Measurements from ENCODE around the gene SLC35A2. TPM values are rescaled to one million over a fixed set of nuclear protein-coding genes. Genes with fewer than 3 reads are reported as not detected.

The SLC35A2 gene
- total RNA-seq, 1 donor from 2014 or later = 6.3 TPM

GRCh38 chrX:48904180-48904579 is 7.3 kb downstream of the SLC35A2 start:
- H3K9ac ChIP-seq (ENCODE audit: low read depth in 1 of 3, low read length in 3 of 3) = no peak overlapping the region
- H3K4me3 ChIP-seq (ENCODE audit: low read length in 3 of 3) = no peak overlapping the region
- peaks cover 19 to 31% (median 29%) of the 10 kb centered on the region in 3 donors for H3K36me3 ChIP-seq (ENCODE audit: control insufficient read depth in 3 of 3, insufficient read depth in 3 of 3, low read length in 3 of 3)
- no peaks in the 10 kb centered on the region for H3K9me3 ChIP-seq (ENCODE audit: control insufficient read depth in 3 of 3, low read length in 3 of 3)
- peaks cover 0 to 3% (median 0%) of the 10 kb centered on the region in 3 donors for H3K4me1 ChIP-seq (ENCODE audit: control insufficient read depth in 3 of 3, insufficient read depth in 3 of 3, low read length in 3 of 3)
- no peak overlapping the region for H3K27ac ChIP-seq (ENCODE audit: low read depth, low read length)
- H3K27me3 ChIP-seq (ENCODE audit: control insufficient read depth in 3 of 3, insufficient read depth in 3 of 3, low read length in 3 of 3) = no peaks in the 10 kb centered on the region

DNA sequence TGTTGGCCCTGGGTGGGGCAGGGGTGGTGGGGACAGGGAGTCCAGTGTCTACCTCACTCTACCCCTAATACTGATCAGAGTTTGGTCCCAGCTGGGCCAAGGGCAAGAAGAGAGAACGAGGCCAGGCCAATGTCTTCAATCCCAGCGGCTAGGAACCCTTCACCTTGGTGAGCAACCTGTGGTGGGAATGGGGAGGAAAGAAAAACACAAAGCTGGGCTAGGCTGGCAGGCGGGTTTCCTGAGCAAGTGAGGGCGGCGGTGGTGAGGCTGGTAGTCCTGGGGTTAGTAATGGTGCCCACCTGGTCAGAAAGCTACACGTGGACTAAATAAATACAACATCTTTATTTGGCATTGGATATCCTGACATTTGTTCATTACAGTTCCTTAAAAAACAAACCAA is 8.2 kb downstream of the SLC35A2 start:
- H3K9ac ChIP-seq (ENCODE audit: low read depth in 1 of 3, low read length in 3 of 3) = no peak overlapping the region
- no peak overlapping the region for H3K27ac ChIP-seq (ENCODE audit: low read depth, low read length)
- no peak overlapping the region for H3K4me3 ChIP-seq (ENCODE audit: low read length in 3 of 3)
- peaks cover 19 to 31% (median 29%) of the 10 kb centered on the region in 3 donors for H3K36me3 ChIP-seq (ENCODE audit: control insufficient read depth in 3 of 3, insufficient read depth in 3 of 3, low read length in 3 of 3)
- H3K9me3 ChIP-seq (ENCODE audit: control insufficient read depth in 3 of 3, low read length in 3 of 3) = no peaks in the 10 kb centered on the region
- H3K4me1 ChIP-seq (ENCODE audit: control insufficient read depth in 3 of 3, insufficient read depth in 3 of 3, low read length in 3 of 3) = peaks cover 3 to 9% (median 6%) of the 10 kb centered on the region in 3 donors
- no peaks in the 10 kb centered on the region for H3K27me3 ChIP-seq (ENCODE audit: control insufficient read depth in 3 of 3, insufficient read depth in 3 of 3, low read length in 3 of 3)

DNA sequence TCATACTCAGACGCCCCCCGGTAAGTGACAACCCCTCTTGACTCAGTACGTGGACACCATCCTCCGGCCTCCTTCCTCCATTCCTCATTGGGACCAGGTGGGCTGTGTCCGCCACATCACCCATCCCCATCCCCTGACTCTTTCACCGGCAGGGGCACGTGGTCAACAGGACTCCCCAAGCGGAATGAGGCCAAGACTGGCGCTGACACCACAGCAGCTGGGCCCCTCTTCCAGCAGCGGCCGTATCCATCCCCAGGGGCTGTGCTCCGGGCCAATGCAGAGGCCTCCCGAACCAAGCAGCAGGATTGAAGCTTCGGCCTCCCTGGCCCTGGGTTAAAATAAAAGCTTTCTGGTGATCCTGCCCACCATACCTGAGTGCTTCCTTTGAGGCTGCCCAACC is 8.7 kb downstream of the SLC35A2 start:
- Histone ChIP-seq H3K27me3 (ENCODE audit: control insufficient read depth in 3 of 3, insufficient read depth in 3 of 3, low read length in 3 of 3) (no peaks in the 10 kb centered on the region), H3K9me3 (ENCODE audit: control insufficient read depth in 3 of 3, low read length in 3 of 3) (no peaks in the 10 kb centered on the region), H3K9ac (ENCODE audit: low read depth in 1 of 3, low read length in 3 of 3) (no peak overlapping the region), H3K27ac (ENCODE audit: low read depth, low read length) (no peak overlapping the region), H3K36me3 (ENCODE audit: control insufficient read depth in 3 of 3, insufficient read depth in 3 of 3, low read length in 3 of 3) (peaks cover 19 to 31% (median 29%) of the 10 kb centered on the region in 3 donors), H3K4me1 (ENCODE audit: control insufficient read depth in 3 of 3, insufficient read depth in 3 of 3, low read length in 3 of 3) (peaks cover 4 to 11% (median 7%) of the 10 kb centered on the region in 3 donors), H3K4me3 (ENCODE audit: low read length in 3 of 3) (no peak overlapping the region)

DNA sequence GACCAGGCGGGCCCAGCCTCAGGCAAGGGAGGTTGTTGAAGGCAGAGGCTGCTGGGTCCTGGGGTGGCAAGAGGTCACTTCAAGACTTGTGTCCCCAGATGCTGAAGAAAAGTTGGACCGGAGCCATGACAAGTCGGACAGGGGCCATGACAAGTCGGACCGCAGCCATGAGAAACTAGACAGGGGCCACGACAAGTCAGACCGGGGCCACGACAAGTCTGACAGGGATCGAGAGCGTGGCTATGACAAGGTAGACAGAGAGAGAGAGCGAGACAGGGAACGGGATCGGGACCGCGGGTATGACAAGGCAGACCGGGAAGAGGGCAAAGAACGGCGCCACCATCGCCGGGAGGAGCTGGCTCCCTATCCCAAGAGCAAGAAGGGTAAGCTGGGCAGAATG is 9.3 kb downstream of the SLC35A2 start:
- no peak overlapping the region for H3K4me3 ChIP-seq (ENCODE audit: low read length in 3 of 3)
- peaks cover 4 to 11% (median 7%) of the 10 kb centered on the region in 3 donors for H3K4me1 ChIP-seq (ENCODE audit: control insufficient read depth in 3 of 3, insufficient read depth in 3 of 3, low read length in 3 of 3)
- H3K27me3 ChIP-seq (ENCODE audit: control insufficient read depth in 3 of 3, insufficient read depth in 3 of 3, low read length in 3 of 3) = no peaks in the 10 kb centered on the region
- no peak overlapping the region for H3K9ac ChIP-seq (ENCODE audit: low read depth in 1 of 3, low read length in 3 of 3)
- no peak overlapping the region for H3K27ac ChIP-seq (ENCODE audit: low read depth, low read length)
- no peaks in the 10 kb centered on the region for H3K9me3 ChIP-seq (ENCODE audit: control insufficient read depth in 3 of 3, low read length in 3 of 3)
- peaks cover 19 to 31% (median 29%) of the 10 kb centered on the region in 3 donors for H3K36me3 ChIP-seq (ENCODE audit: control insufficient read depth in 3 of 3, insufficient read depth in 3 of 3, low read length in 3 of 3)

GRCh38 chrX:48901069-48901468 is 10.4 kb downstream of the SLC35A2 start:
- Histone ChIP-seq H3K4me1 (ENCODE audit: control insufficient read depth in 3 of 3, insufficient read depth in 3 of 3, low read length in 3 of 3) (peaks cover 10 to 19% (median 14%) of the 10 kb centered on the region in 3 donors), H3K27me3 (ENCODE audit: control insufficient read depth in 3 of 3, insufficient read depth in 3 of 3, low read length in 3 of 3) (no peaks in the 10 kb centered on the region), H3K9ac (ENCODE audit: low read depth in 1 of 3, low read length in 3 of 3) (no peak overlapping the region), H3K4me3 (ENCODE audit: low read length in 3 of 3) (no peak overlapping the region), H3K36me3 (ENCODE audit: control insufficient read depth in 3 of 3, insufficient read depth in 3 of 3, low read length in 3 of 3) (peaks cover 19 to 29% (median 27%) of the 10 kb centered on the region in 3 donors), H3K9me3 (ENCODE audit: control insufficient read depth in 3 of 3, low read length in 3 of 3) (no peaks in the 10 kb centered on the region), H3K27ac (ENCODE audit: low read depth, low read length) (no peak overlapping the region)

DNA sequence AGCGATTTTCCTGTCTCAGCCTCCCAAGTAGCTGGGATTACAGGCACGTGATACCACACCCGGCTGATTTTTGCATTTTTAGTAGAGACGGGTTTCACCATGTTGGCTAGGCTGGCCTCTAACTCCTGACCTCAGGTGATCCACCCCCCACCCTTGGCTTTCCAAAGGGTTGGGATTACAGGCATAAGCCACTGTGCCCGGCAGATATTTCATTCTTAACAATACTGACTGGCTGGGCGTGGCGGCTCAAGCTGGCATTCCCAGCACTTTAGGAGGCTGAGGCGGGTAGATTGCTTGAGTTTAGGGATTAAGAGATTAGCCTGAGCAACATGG is 12.4 kb downstream of the SLC35A2 start:
- Histone ChIP-seq H3K9me3 (ENCODE audit: control insufficient read depth in 3 of 3, low read length in 3 of 3) (no peaks in the 10 kb centered on the region), H3K27me3 (ENCODE audit: control insufficient read depth in 3 of 3, insufficient read depth in 3 of 3, low read length in 3 of 3) (no peaks in the 10 kb centered on the region), H3K4me3 (ENCODE audit: low read length in 3 of 3) (no peak overlapping the region), H3K27ac (ENCODE audit: low read depth, low read length) (no peak overlapping the region), H3K9ac (ENCODE audit: low read depth in 1 of 3, low read length in 3 of 3) (no peak overlapping the region), H3K4me1 (ENCODE audit: control insufficient read depth in 3 of 3, insufficient read depth in 3 of 3, low read length in 3 of 3) (peaks cover 10 to 19% (median 15%) of the 10 kb centered on the region in 3 donors), H3K36me3 (ENCODE audit: control insufficient read depth in 3 of 3, insufficient read depth in 3 of 3, low read length in 3 of 3) (peaks cover 19 to 29% (median 22%) of the 10 kb centered on the region in 3 donors)

- Histone ChIP-seq H3K27me3 (ENCODE audit: control insufficient read depth in 3 of 3, insufficient read depth in 3 of 3, low read length in 3 of 3) (no peaks in the 10 kb centered on the region), H3K36me3 (ENCODE audit: control insufficient read depth in 3 of 3, insufficient read depth in 3 of 3, low read length in 3 of 3) (peaks cover 17 to 20% (median 20%) of the 10 kb centered on the region in 3 donors), H3K27ac (ENCODE audit: low read depth, low read length) (peak within 1 kb of the TSS; percentile 98), H3K4me1 (ENCODE audit: control insufficient read depth in 3 of 3, insufficient read depth in 3 of 3, low read length in 3 of 3) (peaks cover 10 to 19% (median 15%) of the 10 kb centered on the region in 3 donors), H3K9me3 (ENCODE audit: control insufficient read depth in 3 of 3, low read length in 3 of 3) (no peaks in the 10 kb centered on the region), H3K9ac (ENCODE audit: low read depth in 1 of 3, low read length in 3 of 3) (peak within 1 kb of the TSS; percentile 92 to 95 (median 95)), H3K4me3 (ENCODE audit: low read length in 3 of 3) (peak within 1 kb of the TSS; percentile 75 to 89 (median 88))
These were observed 13.7 kb downstream of the SLC35A2 start, which contains the start of the genes PQBP1 and TIMM17B for GRCh38 chrX:48897625-48898306. PQBP1 (plus strand) TSS chrX:48897930; CDS start chrX:48898510, 580 bp downstream. TIMM17B (minus strand) TSS chrX:48897768; CDS start chrX:48897749, 19 bp downstream.

- peaks cover 10 to 20% (median 15%) of the 10 kb centered on the region in 3 donors for H3K4me1 ChIP-seq (ENCODE audit: control insufficient read depth in 3 of 3, insufficient read depth in 3 of 3, low read length in 3 of 3)
- H3K9ac ChIP-seq (ENCODE audit: low read depth in 1 of 3, low read length in 3 of 3) = peak overlapping the region; percentile 92 to 95 (median 95)
- H3K27me3 ChIP-seq (ENCODE audit: control insufficient read depth in 3 of 3, insufficient read depth in 3 of 3, low read length in 3 of 3) = no peaks in the 10 kb centered on the region
- peak overlapping the region; percentile 98 for H3K27ac ChIP-seq (ENCODE audit: low read depth, low read length)
- H3K4me3 ChIP-seq (ENCODE audit: low read length in 3 of 3) = peak overlapping the region; percentile 75 to 89 (median 88)
- H3K9me3 ChIP-seq (ENCODE audit: control insufficient read depth in 3 of 3, low read length in 3 of 3) = no peaks in the 10 kb centered on the region
- H3K36me3 ChIP-seq (ENCODE audit: control insufficient read depth in 3 of 3, insufficient read depth in 3 of 3, low read length in 3 of 3) = peaks cover 11 to 15% (median 15%) of the 10 kb centered on the region in 3 donors
These were observed 14.3 kb downstream of the SLC35A2 start for GRCh38 chrX:48897157-48897624.

DNA sequence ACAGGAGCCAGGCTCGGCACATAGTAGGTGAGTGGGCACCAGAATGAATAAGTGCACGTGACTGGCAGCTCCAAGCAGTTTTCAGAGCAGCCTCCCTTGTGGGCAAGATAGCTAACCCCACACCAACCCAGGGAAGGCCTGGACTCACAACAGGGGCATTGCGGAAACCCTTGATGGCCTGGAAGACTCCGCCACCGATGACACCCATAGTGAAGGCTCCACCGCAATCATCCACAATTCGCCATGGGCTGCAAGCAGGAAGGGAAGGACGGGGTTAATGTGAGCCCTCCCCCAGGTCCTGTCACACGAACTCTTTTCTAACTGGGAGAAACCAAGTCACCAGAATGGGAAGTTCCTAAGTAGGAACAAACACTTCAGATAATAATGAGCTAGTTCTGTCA is 14.8 kb downstream of the SLC35A2 start:
- Histone ChIP-seq H3K27me3 (ENCODE audit: control insufficient read depth in 3 of 3, insufficient read depth in 3 of 3, low read length in 3 of 3) (no peaks in the 10 kb centered on the region), H3K4me1 (ENCODE audit: control insufficient read depth in 3 of 3, insufficient read depth in 3 of 3, low read length in 3 of 3) (peaks cover 14 to 25% (median 20%) of the 10 kb centered on the region in 3 donors), H3K36me3 (ENCODE audit: control insufficient read depth in 3 of 3, insufficient read depth in 3 of 3, low read length in 3 of 3) (peaks cover 6 to 10% (median 10%) of the 10 kb centered on the region in 3 donors), H3K27ac (ENCODE audit: low read depth, low read length) (peak overlapping the region; percentile 98), H3K9ac (ENCODE audit: low read depth in 1 of 3, low read length in 3 of 3) (peak overlapping the region; percentile 92 to 95 (median 95)), H3K4me3 (ENCODE audit: low read length in 3 of 3) (peak overlapping the region; percentile 75 to 89 (median 88)), H3K9me3 (ENCODE audit: control insufficient read depth in 3 of 3, low read length in 3 of 3) (no peaks in the 10 kb centered on the region)

GRCh38 chrX:48894891-48895290 is 16.6 kb downstream of the SLC35A2 start:
- Histone ChIP-seq H3K27ac (ENCODE audit: low read depth, low read length) (no peak overlapping the region), H3K4me3 (ENCODE audit: low read length in 3 of 3) (no peak overlapping the region), H3K4me1 (ENCODE audit: control insufficient read depth in 3 of 3, insufficient read depth in 3 of 3, low read length in 3 of 3) (peaks cover 14 to 32% (median 23%) of the 10 kb centered on the region in 3 donors), H3K27me3 (ENCODE audit: control insufficient read depth in 3 of 3, insufficient read depth in 3 of 3, low read length in 3 of 3) (no peaks in the 10 kb centered on the region), H3K36me3 (ENCODE audit: control insufficient read depth in 3 of 3, insufficient read depth in 3 of 3, low read length in 3 of 3) (peaks cover 0 to 6% (median 6%) of the 10 kb centered on the region in 3 donors), H3K9ac (ENCODE audit: low read depth in 1 of 3, low read length in 3 of 3) (no peak overlapping the region), H3K9me3 (ENCODE audit: control insufficient read depth in 3 of 3, low read length in 3 of 3) (no peaks in the 10 kb centered on the region)
